HEK293 (cell line): Measurements from ENCODE around the gene OR10H3.

ENCODE experiments used
- CTCF ChIA-PET: fragments of 350-600 bp; formaldehyde crosslinking; extraction: SDS; loops from one replicate; lab custom pipeline; 2021; ENCODE audit warnings: antibody characterized with exemption; lab: Yijun Ruan, JAX
- POLR2A ChIA-PET: fragments of 300-600 bp; formaldehyde crosslinking; extraction: SDS; loops from one replicate; lab custom pipeline; 2020; ENCODE audit warnings: antibody characterized with exemption, inconsistent platforms; lab: Yijun Ruan, JAX
- H3K27ac ChIP-seq: fragments of 200-500 bp; sonication (Bioruptor generic); 2 replicates; pipeline ENCODE4 v1.5.1; 2014; ENCODE audit warnings: low read depth, low read length, control low read depth, inconsistent platforms; ENCODE audit errors: extremely low read depth
- H3K36me3 ChIP-seq, 2 experiments: fragments of 200-500 bp in 1 of 2; sonication (Bioruptor generic) in 1 of 2; 1 replicate in 1 of 2; 2 replicates in 1 of 2; pipeline ENCODE4 v1.5.1; 2014 to 2017; ENCODE audit warnings: inconsistent platforms in 2 of 2, low read length in 2 of 2; ENCODE audit not compliant: control insufficient read depth in 2 of 2, insufficient read depth in 1 of 2
- H3K4me1 ChIP-seq: fragments of 200-500 bp; sonication (Bioruptor generic); 2 replicates; pipeline ENCODE4 v1.5.1; 2014; ENCODE audit warnings: mild to moderate bottlenecking, low read length, inconsistent platforms; ENCODE audit not compliant: control insufficient read depth, insufficient read depth
- H3K4me3 ChIP-seq: 2 replicates; pipeline ENCODE4 v1.5.1; 2011; ENCODE audit warnings: low read depth, mild to moderate bottlenecking, control low read depth, low read length, moderate library complexity
- H3K9me3 ChIP-seq: fragments of 200-500 bp; sonication (Bioruptor generic); 2 replicates; pipeline ENCODE4 v1.5.1; 2014; ENCODE audit warnings: low read depth, low read length, inconsistent platforms; ENCODE audit not compliant: control insufficient read depth, insufficient read depth
- MEIS1 ChIP-seq: sonication (generic); formaldehyde crosslinking; IDR thresholded peaks from 2 replicates; pipeline ENCODE4 v1.8.1; 2022; ENCODE audit warnings: missing genetic modification reagents, mild to moderate bottlenecking, borderline replicate concordance
- OVOL3 ChIP-seq: fragments of 450-650 bp; formaldehyde crosslinking; IDR thresholded peaks from 2 replicates; pipeline ENCODE4 v1.5.1; 2016; ENCODE audit warnings: missing biosample characterization, missing genetic modification characterization
- TCF7L2 ChIP-seq: IDR thresholded peaks from 2 replicates; pipeline ENCODE4 v1.6.1; 2011; ENCODE audit warnings: low read depth, mild to moderate bottlenecking, inconsistent platforms, low read length, moderate library complexity, borderline replicate concordance
- ZBTB21 ChIP-seq: fragments of 450-650 bp; formaldehyde crosslinking; IDR thresholded peaks from 2 replicates; pipeline ENCODE4 v1.5.1; 2017; ENCODE audit warnings: missing biosample characterization, missing genetic modification characterization
- ZBTB48 ChIP-seq: fragments of 450-650 bp; formaldehyde crosslinking; IDR thresholded peaks from 2 replicates; pipeline ENCODE4 v1.5.1; 2016; ENCODE audit warnings: missing biosample characterization, missing genetic modification characterization
- ZFP37 ChIP-seq: fragments of 450-650 bp; formaldehyde crosslinking; IDR thresholded peaks from 2 replicates; pipeline ENCODE4 v1.5.1; 2016; ENCODE audit warnings: missing biosample characterization, missing genetic modification characterization
- ZNF132 ChIP-seq: fragments of 450-650 bp; formaldehyde crosslinking; IDR thresholded peaks from 2 replicates; pipeline ENCODE4 v1.5.1; 2017; ENCODE audit warnings: missing biosample characterization, missing genetic modification characterization, borderline replicate concordance
- ZNF133 ChIP-seq: fragments of 450-650 bp; formaldehyde crosslinking; IDR thresholded peaks from 2 replicates; pipeline ENCODE4 v1.5.1; 2016; ENCODE audit warnings: missing biosample characterization, missing genetic modification characterization
- ZNF146 ChIP-seq: fragments of 450-650 bp; formaldehyde crosslinking; IDR thresholded peaks from 2 replicates; pipeline ENCODE4 v1.5.1; 2016; ENCODE audit warnings: missing biosample characterization, missing genetic modification characterization
- ZNF184 ChIP-seq: fragments of 450-650 bp; IDR thresholded peaks from 2 replicates; pipeline ENCODE4 v1.5.1; 2018; ENCODE audit warnings: missing biosample characterization, mild to moderate bottlenecking, missing genetic modification characterization
- ZNF266 ChIP-seq: fragments of 450-650 bp; formaldehyde crosslinking; IDR thresholded peaks from 2 replicates; pipeline ENCODE4 v1.5.1; 2016; ENCODE audit warnings: missing biosample characterization, missing genetic modification characterization, low read depth
- ZNF37A ChIP-seq: fragments of 450-650 bp; IDR thresholded peaks from 2 replicates; pipeline ENCODE4 v1.5.1; 2018; ENCODE audit warnings: missing biosample characterization, missing genetic modification characterization
- ZNF416 ChIP-seq: fragments of 450-650 bp; formaldehyde crosslinking; IDR thresholded peaks from 2 replicates; pipeline ENCODE4 v1.5.1; 2016; ENCODE audit warnings: missing biosample characterization, missing genetic modification characterization
- ZNF423 ChIP-seq: fragments of 450-650 bp; formaldehyde crosslinking; IDR thresholded peaks from 2 replicates; pipeline ENCODE4 v1.5.1; 2016; ENCODE audit warnings: missing biosample characterization, missing genetic modification characterization
- ZNF433 ChIP-seq: fragments of 450-650 bp; formaldehyde crosslinking; IDR thresholded peaks from 2 replicates; pipeline ENCODE4 v1.5.1; 2016; ENCODE audit warnings: missing biosample characterization, missing genetic modification characterization, low read depth
- ZNF660 ChIP-seq: fragments of 450-650 bp; IDR thresholded peaks from 2 replicates; pipeline ENCODE4 v1.5.1; 2018; ENCODE audit warnings: missing biosample characterization, mild to moderate bottlenecking, missing genetic modification characterization
- ZNF701 ChIP-seq: fragments of 450-650 bp; formaldehyde crosslinking; IDR thresholded peaks from 2 replicates; pipeline ENCODE4 v1.5.1; 2016; ENCODE audit warnings: missing biosample characterization, missing genetic modification characterization
- ZNF785 ChIP-seq: fragments of 450-650 bp; formaldehyde crosslinking; IDR thresholded peaks from 2 replicates; pipeline ENCODE4 v1.5.1; 2016; ENCODE audit warnings: missing biosample characterization, missing genetic modification characterization
- TF ChIP-seq, protein P1 (sequence below): fragments of 450-650 bp; formaldehyde crosslinking; IDR thresholded peaks from 2 replicates; pipeline ENCODE4 v1.5.1; 2016; ENCODE audit warnings: missing biosample characterization, missing genetic modification characterization
- TF ChIP-seq, protein P2 (sequence below): fragments of 450-650 bp; formaldehyde crosslinking; IDR thresholded peaks from 2 replicates; pipeline ENCODE4 v1.5.1; 2016; ENCODE audit warnings: missing biosample characterization, missing genetic modification characterization
- TF ChIP-seq, protein P3 (sequence below): fragments of 450-650 bp; formaldehyde crosslinking; IDR thresholded peaks from 2 replicates; pipeline ENCODE4 v1.5.1; 2016; ENCODE audit warnings: missing biosample characterization, missing genetic modification characterization

OR10H3 gene

DNA sequence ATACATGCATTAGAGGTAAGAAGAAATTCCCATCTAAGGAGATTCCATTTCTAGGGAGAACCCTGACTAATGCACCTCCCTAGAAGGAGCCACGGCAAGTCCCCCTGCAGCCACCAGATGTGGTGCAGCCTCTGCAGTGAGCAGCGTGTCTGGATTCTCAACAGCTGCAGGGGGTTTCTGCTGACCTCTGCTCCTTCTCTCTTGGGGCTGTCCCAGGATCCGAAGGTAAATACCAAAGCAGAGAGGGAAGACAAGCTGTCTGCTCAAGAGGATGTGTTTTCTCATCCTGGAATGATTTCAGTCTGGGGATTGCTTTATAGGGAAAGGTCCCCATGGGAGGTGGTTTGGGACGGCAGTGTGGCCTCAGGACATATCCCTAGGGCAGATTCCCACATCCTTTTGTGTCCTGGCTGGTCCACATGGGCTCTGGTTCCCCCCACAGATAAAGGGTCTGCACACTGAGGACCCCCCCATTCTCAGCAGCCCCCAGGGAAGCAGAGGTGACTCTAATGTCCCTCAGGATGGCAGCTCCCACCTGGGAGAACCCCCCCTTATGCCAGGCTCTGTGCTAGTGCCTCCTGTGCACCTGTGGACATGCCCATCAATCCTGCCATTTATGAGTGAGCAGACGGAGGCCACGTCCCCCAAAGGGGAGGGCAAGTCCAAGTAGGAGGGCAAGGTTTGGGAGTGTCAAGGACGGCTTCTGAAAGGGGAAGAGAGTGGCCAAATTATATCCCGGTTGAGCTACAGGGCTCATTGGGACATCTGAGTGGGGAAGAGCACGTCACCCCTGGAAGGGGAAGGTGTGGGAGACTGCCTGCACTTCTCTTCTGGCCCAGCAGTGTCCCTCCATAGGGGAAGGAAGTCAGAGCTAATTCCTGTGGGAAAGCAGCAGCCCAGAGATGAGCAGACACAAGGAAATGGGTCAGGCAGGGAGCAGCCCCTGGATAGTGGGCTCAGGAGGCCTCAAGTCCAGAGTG lies 39.5 kb downstream of the OR10H3 start:
- H3K36me3 ChIP-seq, result no peaks in the 10 kb centered on the region
- CTCF ChIA-PET, result no interaction called here
- TF ChIP-seq OVOL3 (tag by site-specific recombination), result no peak
- no peak for TF ChIP-seq ZNF133 (tag by site-specific recombination)
- no peak for TF ChIP-seq ZNF37A (tag by site-specific recombination)
- TF ChIP-seq TCF7L2, result no peak
- no peak for TF ChIP-seq ZNF423 (tag by site-specific recombination)
- TF ChIP-seq, protein P1, sequence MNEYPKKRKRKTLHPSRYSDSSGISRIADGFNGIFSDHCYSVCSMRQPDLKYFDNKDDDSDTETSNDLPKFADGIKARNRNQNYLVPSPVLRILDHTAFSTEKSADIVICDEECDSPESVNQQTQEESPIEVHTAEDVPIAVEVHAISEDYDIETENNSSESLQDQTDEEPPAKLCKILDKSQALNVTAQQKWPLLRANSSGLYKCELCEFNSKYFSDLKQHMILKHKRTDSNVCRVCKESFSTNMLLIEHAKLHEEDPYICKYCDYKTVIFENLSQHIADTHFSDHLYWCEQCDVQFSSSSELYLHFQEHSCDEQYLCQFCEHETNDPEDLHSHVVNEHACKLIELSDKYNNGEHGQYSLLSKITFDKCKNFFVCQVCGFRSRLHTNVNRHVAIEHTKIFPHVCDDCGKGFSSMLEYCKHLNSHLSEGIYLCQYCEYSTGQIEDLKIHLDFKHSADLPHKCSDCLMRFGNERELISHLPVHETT (tag by site-specific recombination), result no peak
- TF ChIP-seq ZNF433, result no peak
- no peak for TF ChIP-seq ZNF266 (tag by site-specific recombination)
- no peak for TF ChIP-seq MEIS1 (CRISPR knock-in tag)
- TF ChIP-seq ZFP37 (tag by site-specific recombination), result no peak
- TF ChIP-seq ZNF132 (tag by site-specific recombination), result no peak
- H3K4me3 ChIP-seq, result no peak overlapping the region
- no peaks in the 10 kb centered on the region for H3K9me3 ChIP-seq
- no peaks in the 10 kb centered on the region for H3K4me1 ChIP-seq
- H3K27ac ChIP-seq, result no peak overlapping the region
- POLR2A ChIA-PET, result no interaction called here

DNA sequence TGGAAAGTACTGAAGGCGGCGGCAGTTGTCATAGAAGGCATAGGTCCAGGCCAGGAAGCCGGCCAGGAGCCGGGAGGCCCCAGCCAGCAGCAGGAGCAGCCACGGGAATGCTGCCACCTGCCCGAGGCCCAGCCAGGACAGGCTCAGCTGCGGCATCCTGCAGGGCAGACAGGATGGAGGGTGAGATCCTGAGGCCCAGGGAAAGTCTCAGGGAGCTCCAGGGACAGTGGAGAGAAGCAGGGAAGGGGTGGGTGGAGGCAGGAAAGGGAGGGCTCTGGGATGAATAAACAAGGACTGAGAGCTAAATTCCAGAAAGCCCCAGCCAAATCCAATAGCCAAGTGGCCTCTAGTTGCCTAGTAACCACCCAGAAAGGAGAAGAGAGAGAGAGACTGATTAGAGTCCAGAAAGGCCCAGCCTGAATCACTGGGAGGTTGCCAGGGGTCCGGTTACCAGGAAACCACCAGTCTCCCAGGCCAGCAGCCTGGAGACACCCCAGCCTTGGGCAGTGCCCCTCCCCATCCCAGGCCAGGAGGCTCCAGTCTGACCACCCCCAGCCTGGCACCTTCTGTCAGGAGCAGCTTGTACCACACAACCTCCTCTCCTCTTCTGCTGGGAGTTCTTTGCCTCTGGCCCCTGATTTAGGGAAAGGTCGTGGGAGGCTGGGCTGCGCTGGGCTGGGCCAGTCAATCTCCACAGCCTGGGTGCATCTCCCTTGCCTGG lies 42.1 kb downstream of the OR10H3 start:
- no peak overlapping the region for H3K27ac ChIP-seq
- CTCF ChIA-PET, result interaction anchor here (0.6 kb wide), 1 partner anchor 662 kb away, joined by 4 read pairs; no protein-coding TSS in a partner anchor
- no peaks in the 10 kb centered on the region for H3K9me3 ChIP-seq
- no peaks in the 10 kb centered on the region for H3K36me3 ChIP-seq
- H3K4me1 ChIP-seq, result no peaks in the 10 kb centered on the region
- no peak overlapping the region for H3K4me3 ChIP-seq
- TF ChIP-seq ZBTB48 (tag by site-specific recombination) (no peak), ZNF416 (no peak), ZNF184 (no peak), ZBTB21 (no peak), ZNF146 (tag by site-specific recombination) (no peak), ZNF660 (no peak), ZNF785 (no peak), ZNF701 (tag by site-specific recombination) (no peak)
- TF ChIP-seq, protein P2, sequence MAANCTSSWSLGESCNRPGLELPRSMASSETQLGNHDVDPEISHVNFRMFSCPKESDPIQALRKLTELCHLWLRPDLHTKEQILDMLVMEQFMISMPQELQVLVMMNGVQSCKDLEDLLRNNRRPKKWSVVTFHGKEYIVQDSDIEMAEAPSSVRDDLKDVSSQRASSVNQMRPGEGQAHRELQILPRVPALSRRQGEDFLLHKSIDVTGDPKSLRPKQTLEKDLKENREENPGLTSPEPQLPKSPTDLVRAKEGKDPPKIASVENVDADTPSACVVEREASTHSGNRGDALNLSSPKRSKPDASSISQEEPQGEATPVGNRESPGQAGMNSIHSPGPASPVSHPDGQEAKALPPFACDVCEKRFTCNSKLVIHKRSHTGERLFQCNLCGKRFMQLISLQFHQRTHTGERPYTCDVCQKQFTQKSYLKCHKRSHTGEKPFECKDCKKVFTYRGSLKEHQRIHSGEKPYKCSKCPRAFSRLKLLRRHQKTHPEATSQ (tag by site-specific recombination), result no peak
- TF ChIP-seq, protein P3, sequence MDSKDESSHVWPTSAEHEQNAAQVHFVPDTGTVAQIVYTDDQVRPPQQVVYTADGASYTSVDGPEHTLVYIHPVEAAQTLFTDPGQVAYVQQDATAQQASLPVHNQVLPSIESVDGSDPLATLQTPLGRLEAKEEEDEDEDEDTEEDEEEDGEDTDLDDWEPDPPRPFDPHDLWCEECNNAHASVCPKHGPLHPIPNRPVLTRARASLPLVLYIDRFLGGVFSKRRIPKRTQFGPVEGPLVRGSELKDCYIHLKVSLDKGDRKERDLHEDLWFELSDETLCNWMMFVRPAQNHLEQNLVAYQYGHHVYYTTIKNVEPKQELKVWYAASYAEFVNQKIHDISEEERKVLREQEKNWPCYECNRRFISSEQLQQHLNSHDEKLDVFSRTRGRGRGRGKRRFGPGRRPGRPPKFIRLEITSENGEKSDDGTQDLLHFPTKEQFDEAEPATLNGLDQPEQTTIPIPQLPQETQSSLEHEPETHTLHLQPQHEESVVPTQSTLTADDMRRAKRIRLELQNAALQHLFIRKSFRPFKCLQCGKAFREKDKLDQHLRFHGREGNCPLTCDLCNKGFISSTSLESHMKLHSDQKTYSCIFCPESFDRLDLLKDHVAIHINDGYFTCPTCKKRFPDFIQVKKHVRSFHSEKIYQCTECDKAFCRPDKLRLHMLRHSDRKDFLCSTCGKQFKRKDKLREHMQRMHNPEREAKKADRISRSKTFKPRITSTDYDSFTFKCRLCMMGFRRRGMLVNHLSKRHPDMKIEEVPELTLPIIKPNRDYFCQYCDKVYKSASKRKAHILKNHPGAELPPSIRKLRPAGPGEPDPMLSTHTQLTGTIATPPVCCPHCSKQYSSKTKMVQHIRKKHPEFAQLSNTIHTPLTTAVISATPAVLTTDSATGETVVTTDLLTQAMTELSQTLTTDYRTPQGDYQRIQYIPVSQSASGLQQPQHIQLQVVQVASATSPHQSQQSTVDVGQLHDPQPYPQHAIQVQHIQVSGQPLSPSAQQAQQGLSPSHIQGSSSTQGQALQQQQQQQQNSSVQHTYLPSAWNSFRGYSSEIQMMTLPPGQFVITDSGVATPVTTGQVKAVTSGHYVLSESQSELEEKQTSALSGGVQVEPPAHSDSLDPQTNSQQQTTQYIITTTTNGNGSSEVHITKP (tag by site-specific recombination), result no peak
- POLR2A ChIA-PET, result no interaction called here
